ENCODE measurements around the gene PHKG2. TPM values are rescaled to one million over a fixed set of nuclear protein-coding genes. Genes with fewer than 3 reads are reported as not detected.

Gene PHKG2
- polyA plus RNA-seq, 2 of the 4 experiments (the other 2 are of a cell fraction), result 28.0 to 37.3 TPM

DNA sequence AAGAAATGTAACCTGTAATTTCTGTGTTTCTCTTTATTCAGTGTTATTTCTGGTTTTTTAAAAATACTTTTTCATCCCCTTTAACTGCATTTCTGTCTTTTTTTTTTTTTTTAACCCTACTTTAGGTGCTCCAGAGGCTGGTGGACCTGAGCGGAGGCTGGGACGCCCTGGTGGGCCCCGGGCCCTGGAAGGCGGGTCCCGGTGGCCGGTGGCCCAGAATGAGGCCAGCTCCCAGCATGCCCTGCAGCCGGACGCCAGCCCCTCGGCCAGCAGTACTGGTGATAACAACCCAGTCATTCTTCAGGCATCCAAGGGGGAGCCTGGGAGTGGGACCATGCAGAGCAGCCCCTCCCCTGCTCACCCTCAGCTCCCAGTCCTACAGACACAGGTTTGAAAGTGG lies 47.7 kb upstream of the PHKG2 start:
- ATAC-seq (no peak), DNase-seq (ENCODE audit: low read depth in 1 of 2, low spot score in 1 of 2) (no peak), FAIRE-seq (no peak)
- ChIA-PET CTCF (interaction anchor here (0.8 kb wide), 1 partner anchor 22 kb away, joined by 3 read pairs; no protein-coding TSS in a partner anchor), POLR2A (interaction anchor here (1.2 kb wide), 1 partner anchor 74 kb away, joined by 3 read pairs; no protein-coding TSS in a partner anchor)
- no peaks in the 10 kb centered on the region for H3K9me3 ChIP-seq
- peak overlapping the region; percentile 90; the same call in 2 of the 3 replicates for H3K4me3 ChIP-seq
- H3K4me1 ChIP-seq, result peaks cover 15% of the 10 kb centered on the region
- H3K27ac ChIP-seq, result peak overlapping the region in 1 of 2 experiments; percentile 7; a peak in 2 of 6 replicates
- TF ChIP-seq PBX3 (IDR thresholded peaks at IDR 0.05), result no peak
- no peak for TF ChIP-seq POLR2A (IDR thresholded peaks at IDR 0.05; ENCODE audit: low read length)
- no peak for TF ChIP-seq FOSB (CRISPR knock-in tag; IDR thresholded peaks at IDR 0.05)
- no peak for TF ChIP-seq CBX2 (IDR thresholded peaks at IDR 0.05; ENCODE audit: borderline replicate concordance, low read depth)
- no peak for TF ChIP-seq POLR2AphosphoS2 (conservative IDR thresholded peaks at IDR 0.05; ENCODE audit: low read length)
- TF ChIP-seq EP300 (IDR thresholded peaks at IDR 0.05), result no peak
- TF ChIP-seq ZC3H11A (IDR thresholded peaks at IDR 0.05), result no peak
- TF ChIP-seq FOSL2 (IDR thresholded peaks at IDR 0.05), result no peak
- TF ChIP-seq FOSL2 (CRISPR knock-in tag; IDR thresholded peaks at IDR 0.05), result no peak
- TF ChIP-seq HDAC2 (IDR thresholded peaks at IDR 0.05), result no peak
- no peak for TF ChIP-seq CHD4 (IDR thresholded peaks at IDR 0.05; ENCODE audit: borderline replicate concordance)
- TF ChIP-seq RAD21 (conservative IDR thresholded peaks at IDR 0.05 in 1 of 2, IDR thresholded peaks at IDR 0.05 in 1 of 2), result no peak
- TF ChIP-seq TFCP2L1 (CRISPR knock-in tag; IDR thresholded peaks at IDR 0.05), result no peak
- no peak for TF ChIP-seq HEYL (CRISPR knock-in tag; IDR thresholded peaks at IDR 0.05)
- TF ChIP-seq NR3C1 (IDR thresholded peaks at IDR 0.05), result no peak
- no peak for TF ChIP-seq BHLHE40 (IDR thresholded peaks at IDR 0.05; ENCODE audit: low read depth, low read length)
- TF ChIP-seq, protein P1, sequence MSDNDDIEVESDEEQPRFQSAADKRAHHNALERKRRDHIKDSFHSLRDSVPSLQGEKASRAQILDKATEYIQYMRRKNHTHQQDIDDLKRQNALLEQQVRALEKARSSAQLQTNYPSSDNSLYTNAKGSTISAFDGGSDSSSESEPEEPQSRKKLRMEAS (IDR thresholded peaks at IDR 0.05), result no peak
- no peak for TF ChIP-seq HMGXB4 (CRISPR knock-in tag; IDR thresholded peaks at IDR 0.05; ENCODE audit: borderline replicate concordance)
- TF ChIP-seq KDM1A (IDR thresholded peaks at IDR 0.05; ENCODE audit: low read depth), result no peak
- 52% methylated on average over 9 of the region's 9 CpGs for WGBS (ENCODE audit: missing lambda C conversion rate)
- peak overlapping the region; percentile 94 for H3K4me2 ChIP-seq

DNA sequence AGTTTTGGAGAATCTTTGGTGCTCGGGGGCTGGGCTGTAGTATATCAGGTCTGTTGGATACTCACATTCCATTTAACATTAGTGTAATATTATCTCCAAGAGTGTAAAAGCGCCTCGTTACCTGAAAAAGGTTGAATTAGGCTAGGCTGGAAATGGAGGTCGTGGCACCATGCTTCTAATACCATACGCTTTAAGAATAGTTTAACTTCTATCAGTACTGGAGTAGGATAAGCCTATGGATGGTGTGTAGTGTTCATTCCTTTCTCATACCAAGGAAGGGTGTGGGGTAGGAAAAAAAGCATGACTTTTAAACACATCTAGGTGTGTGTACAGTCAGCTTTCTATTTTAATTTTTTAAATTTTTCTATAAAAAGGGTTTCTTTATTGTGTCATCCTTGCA lies 47.3 kb upstream of the PHKG2 start:
- DNase-seq (ENCODE audit: low read depth in 1 of 2, low spot score in 1 of 2) (no peak), ATAC-seq (no peak), FAIRE-seq (no peak)
- POLR2A ChIA-PET, result interaction anchor here (1.2 kb wide), 1 partner anchor 74 kb away, joined by 3 read pairs; no protein-coding TSS in a partner anchor
- Histone ChIP-seq H3K4me1 (peaks cover 15% of the 10 kb centered on the region), H3K4me3 (no peak overlapping the region), H3K4me2 (peak overlapping the region; percentile 94), H3K27ac (peak overlapping the region in 1 of 2 experiments; percentile 7; a peak in 2 of 6 replicates), H3K9me3 (no peaks in the 10 kb centered on the region)
- WGBS (ENCODE audit: missing lambda C conversion rate), result 91% methylated on average over 5 of the region's 5 CpGs
- CTCF ChIA-PET, result interaction anchor here (0.8 kb wide), 1 partner anchor 22 kb away, joined by 3 read pairs; no protein-coding TSS in a partner anchor
- TF ChIP-seq POLR2A (IDR thresholded peaks at IDR 0.05; ENCODE audit: low read length), result no peak
- no peak for TF ChIP-seq JUNB (IDR thresholded peaks at IDR 0.05)
- TF ChIP-seq CTCF (IDR thresholded peaks at IDR 0.05), result no peak
- no peak for TF ChIP-seq HOXB13 (CRISPR knock-in tag; IDR thresholded peaks at IDR 0.05; ENCODE audit: low read depth)
- no peak for TF ChIP-seq PBX3 (IDR thresholded peaks at IDR 0.05)
- TF ChIP-seq BCL3 (IDR thresholded peaks at IDR 0.05), result no peak
- TF ChIP-seq HEYL (CRISPR knock-in tag; IDR thresholded peaks at IDR 0.05), result no peak
- TF ChIP-seq KDM5A (IDR thresholded peaks at IDR 0.05), result no peak
- TF ChIP-seq PHF8 (IDR thresholded peaks at IDR 0.05; ENCODE audit: borderline replicate concordance, low read depth), result no peak
- TF ChIP-seq NFE2L2 (conservative IDR thresholded peaks at IDR 0.05; ENCODE audit: low read length), result no peak
- no peak for TF ChIP-seq FOXS1 (CRISPR knock-in tag; IDR thresholded peaks at IDR 0.05)
- TF ChIP-seq RARB (CRISPR knock-in tag; IDR thresholded peaks at IDR 0.05), result no peak
- no peak for TF ChIP-seq FOSB (CRISPR knock-in tag; IDR thresholded peaks at IDR 0.05)
- TF ChIP-seq CHD2 (IDR thresholded peaks at IDR 0.05; ENCODE audit: low read length, partially characterized antibody), result no peak
- TF ChIP-seq, protein P1 (IDR thresholded peaks at IDR 0.05), result no peak
- TF ChIP-seq, protein P2, sequence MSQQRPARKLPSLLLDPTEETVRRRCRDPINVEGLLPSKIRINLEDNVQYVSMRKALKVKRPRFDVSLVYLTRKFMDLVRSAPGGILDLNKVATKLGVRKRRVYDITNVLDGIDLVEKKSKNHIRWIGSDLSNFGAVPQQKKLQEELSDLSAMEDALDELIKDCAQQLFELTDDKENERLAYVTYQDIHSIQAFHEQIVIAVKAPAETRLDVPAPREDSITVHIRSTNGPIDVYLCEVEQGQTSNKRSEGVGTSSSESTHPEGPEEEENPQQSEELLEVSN (IDR thresholded peaks at IDR 0.05; ENCODE audit: borderline replicate concordance, low read depth), result no peak
- TF ChIP-seq CEBPB (IDR thresholded peaks at IDR 0.05), result no peak

All from A549 (cell line).